Ishikawa (cell line): ENCODE results near the gene COPB2.

Experiments used
- RAD21 ChIP-seq: IDR thresholded peaks from 2 replicates; pipeline ENCODE4 v1.6.1; 2012; ENCODE audit warnings: low read depth
- TAF1 ChIP-seq: IDR thresholded peaks from 2 replicates; pipeline ENCODE4 v1.6.1; 2012; ENCODE audit warnings: low read depth, mild to moderate bottlenecking
- YY1 ChIP-seq: IDR thresholded peaks from 2 replicates; pipeline ENCODE4 v1.6.1; 2012; ENCODE audit warnings: low read depth
- TF ChIP-seq, protein P1 (sequence below): IDR thresholded peaks from 2 replicates; pipeline ENCODE4 v1.6.1; 2012

DNA sequence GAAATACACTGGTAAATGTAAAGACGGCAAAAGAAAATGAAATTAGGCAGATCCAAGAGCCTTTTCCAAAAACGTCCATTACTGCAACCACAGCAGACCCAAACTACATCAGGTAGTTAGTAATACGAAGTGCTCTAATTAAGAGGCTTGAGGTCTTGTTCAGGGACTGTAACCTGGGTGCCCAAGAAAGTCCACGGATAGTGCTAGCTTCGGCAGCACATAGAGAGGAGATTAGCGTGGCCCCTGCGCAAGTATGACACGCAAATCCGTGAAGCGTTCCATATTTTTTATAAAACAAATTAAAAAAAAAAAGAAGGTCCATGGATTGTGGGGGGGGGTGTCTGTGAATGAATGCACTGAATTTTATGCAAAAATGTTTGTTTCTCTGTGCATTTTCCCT is 1.4 kb downstream of the COPB2 start:
- TF ChIP-seq TAF1 (no peak), YY1 (no peak), RAD21 (no peak)
- TF ChIP-seq, protein P1, sequence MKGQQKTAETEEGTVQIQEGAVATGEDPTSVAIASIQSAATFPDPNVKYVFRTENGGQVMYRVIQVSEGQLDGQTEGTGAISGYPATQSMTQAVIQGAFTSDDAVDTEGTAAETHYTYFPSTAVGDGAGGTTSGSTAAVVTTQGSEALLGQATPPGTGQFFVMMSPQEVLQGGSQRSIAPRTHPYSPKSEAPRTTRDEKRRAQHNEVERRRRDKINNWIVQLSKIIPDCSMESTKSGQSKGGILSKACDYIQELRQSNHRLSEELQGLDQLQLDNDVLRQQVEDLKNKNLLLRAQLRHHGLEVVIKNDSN: no peak
